SH-SY5Y (cell line): ENCODE measurements around the gene DAB2.

Source experiments
- GATA2 ChIP-seq: IDR thresholded peaks from 2 replicates; pipeline ENCODE4 v1.6.1; 2011; ENCODE audit warnings: mild to moderate bottlenecking, low read depth, low read length
- GATA3 ChIP-seq: IDR thresholded peaks from 2 replicates; pipeline ENCODE4 v1.6.1; 2011; ENCODE audit warnings: low read depth, mild to moderate bottlenecking, low read length, moderate library complexity

DNA sequence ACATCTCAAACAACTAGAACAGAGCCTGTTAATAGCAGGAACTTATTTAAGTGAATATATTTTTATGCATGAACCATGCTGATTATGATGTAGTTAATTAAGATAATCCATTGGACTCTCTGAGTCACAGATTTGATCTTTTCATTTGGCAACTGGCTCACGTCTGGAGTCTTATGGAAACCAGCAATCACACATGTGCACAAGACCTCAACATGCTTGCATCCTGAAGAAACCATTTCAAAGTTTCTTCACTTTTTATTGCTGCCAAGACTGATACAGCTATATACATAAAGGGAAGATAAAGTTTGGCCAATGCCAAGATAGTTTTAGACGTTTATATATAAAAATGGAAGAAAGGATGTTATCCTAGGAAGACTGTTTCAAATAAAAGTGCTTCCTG, 47.2 kb downstream of the DAB2 start:
- TF ChIP-seq GATA2 (no peak), GATA3 (no peak)
